Keratinocyte (primary cell): ENCODE results near the gene SIGLEC6. TPM values are rescaled to one million over a fixed set of nuclear protein-coding genes. Genes with fewer than 3 reads are reported as not detected.

Source experiments
- DNase-seq: peaks from one replicate; pipeline ENCODE4 v3.0.0-alpha.2; 2011; ENCODE audit warnings: low read depth, missing footprints, low spot score
- FAIRE-seq: peaks from 2 replicates; lab custom pipeline; 2011; peaks lifted over from hg19 to GRCh38; lab: Jason Lieb, UNC
- H2AFZ ChIP-seq: 2 replicates; pipeline ENCODE4 v1.6.0; 2012; ENCODE audit warnings: low read length, control low read depth, inconsistent platforms; ENCODE audit not compliant: control insufficient read depth
- H3K27ac ChIP-seq: 2 replicates; pipeline ENCODE4 v1.5.1; 2011; ENCODE audit warnings: low read length; ENCODE audit not compliant: control insufficient read depth, insufficient read depth
- H3K27me3 ChIP-seq: 3 replicates; pipeline ENCODE4 v1.6.0; 2011; ENCODE audit warnings: low read length; ENCODE audit not compliant: control insufficient read depth, insufficient read depth; ENCODE audit errors: extremely low read depth
- H3K36me3 ChIP-seq, 2 experiments: 2 replicates in 1 of 2; 3 replicates in 1 of 2; pipeline ENCODE4 v1.5.1; 2011; ENCODE audit warnings: low read length in 2 of 2, mild to moderate bottlenecking in 1 of 2; ENCODE audit not compliant: control insufficient read depth in 2 of 2, insufficient read depth in 2 of 2; ENCODE audit errors: extremely low read depth in 1 of 2
- H3K4me1 ChIP-seq: 3 replicates; pipeline ENCODE4 v1.5.1; 2011; ENCODE audit warnings: low read length; ENCODE audit not compliant: control insufficient read depth, insufficient read depth; ENCODE audit errors: extremely low read depth
- H3K4me2 ChIP-seq: 3 replicates; pipeline ENCODE4 v1.6.0; 2011; ENCODE audit warnings: low read depth, low read length; ENCODE audit not compliant: control insufficient read depth, insufficient read depth; ENCODE audit errors: extremely low read depth
- H3K4me3 ChIP-seq, 3 experiments: fragments of 200-600 bp in 1 of 3; sonication (generic) in 1 of 3; 2 replicates in 2 of 3; 3 replicates in 1 of 3; pipeline ENCODE4 v1.5.1; 2011 to 2016; ENCODE audit warnings: low read length in 3 of 3, mild to moderate bottlenecking in 3 of 3, control low read depth in 2 of 3, inconsistent platforms in 1 of 3, low read depth in 1 of 3, mixed read lengths in 1 of 3, mixed run types in 1 of 3, moderate library complexity in 1 of 3; ENCODE audit not compliant: control insufficient read depth in 2 of 3, insufficient read depth in 2 of 3; ENCODE audit errors: extremely low read depth in 1 of 3
- H3K79me2 ChIP-seq: 2 replicates; pipeline ENCODE4 v1.6.0; 2012; ENCODE audit warnings: low read length; ENCODE audit not compliant: control insufficient read depth, insufficient read depth
- H3K9ac ChIP-seq: 3 replicates; pipeline ENCODE4 v1.6.0; 2011; ENCODE audit warnings: low read length; ENCODE audit not compliant: control insufficient read depth, insufficient read depth; ENCODE audit errors: extremely low read depth
- H3K9me1 ChIP-seq: 3 replicates; pipeline ENCODE4 v1.6.0; 2011; ENCODE audit warnings: low read length; ENCODE audit not compliant: control insufficient read depth, insufficient read depth; ENCODE audit errors: extremely low read depth
- H3K9me3 ChIP-seq: 2 replicates; pipeline ENCODE4 v1.5.1; 2012; ENCODE audit warnings: low read depth, low read length; ENCODE audit not compliant: control insufficient read depth
- H4K20me1 ChIP-seq: 3 replicates; pipeline ENCODE4 v1.6.0; 2011; ENCODE audit warnings: low read length; ENCODE audit not compliant: control insufficient read depth, insufficient read depth; ENCODE audit errors: extremely low read depth
- CTCF ChIP-seq, 3 experiments: IDR thresholded peaks in 1 of 3; conservative IDR thresholded peaks in 1 of 3; optimal IDR thresholded peaks in 1 of 3; 2 replicates in 2 of 3; 3 replicates in 1 of 3; pipeline versions ENCODE3 to v1.5.1; 2011; ENCODE audit warnings: low read length in 3 of 3, mild to moderate bottlenecking in 3 of 3, moderate library complexity in 2 of 3, control low read depth in 1 of 3, inconsistent platforms in 1 of 3; ENCODE audit not compliant: insufficient read depth in 2 of 3; ENCODE audit errors: extremely low read depth in 1 of 3
- EZH2 ChIP-seq: IDR thresholded peaks from one replicate; pipeline ENCODE4 v1.6.1; 2012; ENCODE audit warnings: inconsistent platforms, mild to moderate bottlenecking, low read length, moderate library complexity
- dilution Hi-C: fragments of 300-500 bp; cut with MboI; formaldehyde crosslinking; loops from one replicate; pipeline ENCODE4 v1.7.0; 2020; ENCODE audit warnings: low sequenced_read_pairs; ENCODE audit not compliant: extremely low pct_ligation_motif_present
- polyA minus RNA-seq, 3 experiments: library from RNA; depleted of rRNA, polyadenylated mRNA; stranded (reverse); fragments of >200 nt; gene quantifications; 1 replicate in 1 of 3; 2 replicates in 1 of 3; 3 replicates in 1 of 3; pipeline ENCODE4 v1.2.3, GENCODE V29; 2011
- polyA plus RNA-seq, 5 experiments: library from polyadenylated mRNA; depleted of rRNA in 3 of 5; stranded (reverse) in 3 of 5; stranded (forward) in 1 of 5; unstranded in 1 of 5; fragments of >200 nt; gene quantifications; 1 replicate in 1 of 5; 2 replicates in 3 of 5; 3 replicates in 1 of 5; pipeline versions ENCODE4 v1.2.1 to v1.2.3, GENCODE V29; 2011 to 2012; ENCODE audit warnings: missing spikeins in 2 of 5, low read depth in 1 of 5, low replicate concordance in 1 of 5

Gene SIGLEC6
- polyA plus RNA-seq (not detected in 3 replicates), polyA minus RNA-seq (not detected in 3 replicates)
- polyA plus RNA-seq (2011; ENCODE audit: low read depth), result not detected
- polyA plus RNA-seq (2011; cell fraction: cytosol; rRNA removed), result not detected in 2 replicates
- polyA plus RNA-seq (2011; cell fraction: nucleus; rRNA removed), result not detected in 2 replicates
- polyA plus RNA-seq (2012; ENCODE audit: low replicate concordance), result not detected in 2 replicates
- not detected for polyA minus RNA-seq (2011; cell fraction: cytosol; rRNA and poly(A)+ RNA removed)
- not detected in 2 replicates for polyA minus RNA-seq (2011; cell fraction: nucleus; rRNA and poly(A)+ RNA removed)

GRCh38 chr19:51531349-51532315 is at the start of gene SIGLEC6:
TSS of gene SIGLEC6 (minus strand) at chr19:51531670. CDS start at chr19:51531648, 22 bp downstream.
- H3K4me1 ChIP-seq, result no peaks in the 10 kb centered on the region
- FAIRE-seq, result no peak
- H4K20me1 ChIP-seq, result no peaks in the 10 kb centered on the region
- no peak within 1 kb of the TSS for H3K4me3 ChIP-seq
- H3K9me3 ChIP-seq, result no peaks in the 10 kb centered on the region
- H2AFZ ChIP-seq, result no peak within 1 kb of the TSS
- no peaks in the 10 kb centered on the region for H3K36me3 ChIP-seq
- dilution Hi-C loops, result no loop called here
- H3K9ac ChIP-seq, result no peak within 1 kb of the TSS
- no peak within 1 kb of the TSS for H3K4me2 ChIP-seq
- no peak for TF ChIP-seq EZH2
- no peak for TF ChIP-seq CTCF (optimal IDR thresholded peaks at IDR 0.05 in 1 of 3, IDR thresholded peaks at IDR 0.05 in 1 of 3, conservative IDR thresholded peaks at IDR 0.05 in 1 of 3; ENCODE audit: extremely low read depth in 1 of 3, insufficient read depth in 2 of 3, low read length in 3 of 3)
- H3K27me3 ChIP-seq, result no peaks in the 10 kb centered on the region
- no peaks in the 10 kb centered on the region for H3K79me2 ChIP-seq
- no peaks in the 10 kb centered on the region for H3K9me1 ChIP-seq
- DNase-seq, result no peak
- H3K27ac ChIP-seq, result no peak within 1 kb of the TSS

GRCh38 chr19:51576850-51577249 is 45.4 kb upstream of the SIGLEC6 start:
- Histone ChIP-seq H2AFZ (no peak overlapping the region), H3K27me3 (no peaks in the 10 kb centered on the region), H3K9me1 (no peaks in the 10 kb centered on the region), H3K9ac (no peak overlapping the region), H3K9me3 (no peaks in the 10 kb centered on the region), H3K4me1 (peaks cover 6% of the 10 kb centered on the region), H3K27ac (no peak overlapping the region), H3K4me3 (no peak overlapping the region), H3K4me2 (no peak overlapping the region), H3K36me3 (peaks cover 2 to 15% of the 10 kb centered on the region in 2 experiments), H3K79me2 (peaks cover 13% of the 10 kb centered on the region), H4K20me1 (no peaks in the 10 kb centered on the region)
- no peak for DNase-seq
- FAIRE-seq, result no peak
- TF ChIP-seq CTCF (optimal IDR thresholded peaks at IDR 0.05 in 1 of 3, IDR thresholded peaks at IDR 0.05 in 1 of 3, conservative IDR thresholded peaks at IDR 0.05 in 1 of 3; ENCODE audit: extremely low read depth in 1 of 3, insufficient read depth in 2 of 3, low read length in 3 of 3), result no peak
- no peak for TF ChIP-seq EZH2
- dilution Hi-C loops, result no loop called here
